OCI-LY3 (cell line): Measurements from ENCODE around the gene TRMT10A.

Experiments
- H2AFZ ChIP-seq: fragments of 200-600, 300-600 bp; shearing (Covaris generic); 2 replicates; pipeline ENCODE4 v1.6.0; 2014; ENCODE audit warnings: antibody characterized with exemption, low read depth, low read length
- H3K27ac ChIP-seq: fragments of 200-600, 300-600 bp; sonication (generic); 2 replicates; pipeline ENCODE4 v1.5.1; 2014; ENCODE audit warnings: mild to moderate bottlenecking, low read length, moderate library complexity, mixed read lengths
- H3K27me3 ChIP-seq: fragments of 200-600, 300-600 bp; sonication (generic); 2 replicates; pipeline ENCODE4 v1.6.1; 2014; ENCODE audit warnings: low read depth, low read length, mixed read lengths
- H3K36me3 ChIP-seq: fragments of 200-600, 300-600 bp; sonication (generic); replicated peaks from 2 replicates; pipeline ENCODE3; 2014; ENCODE audit warnings: low read depth, low read length, mixed read lengths
- H3K4me1 ChIP-seq: fragments of 300-600, 200-600 bp; sonication (generic); 2 replicates; pipeline ENCODE4 v1.6.1; 2014; ENCODE audit warnings: low read length, mixed read lengths
- H3K4me2 ChIP-seq: fragments of 200-600, 300-600 bp; sonication (generic); 2 replicates; pipeline ENCODE4 v1.6.1; 2014; ENCODE audit warnings: low read length, mixed read lengths
- H3K4me3 ChIP-seq: fragments of 300-600, 200-600 bp; sonication (generic); 2 replicates; pipeline ENCODE4 v1.5.1; 2014; ENCODE audit warnings: antibody characterized with exemption, mild to moderate bottlenecking, low read length, moderate library complexity
- H3K79me2 ChIP-seq: fragments of 300-600, 200-600 bp; shearing (Covaris generic); 2 replicates; pipeline ENCODE4 v1.6.1; 2014; ENCODE audit warnings: mild to moderate bottlenecking, low read length, mixed read lengths
- H3K9ac ChIP-seq: fragments of 300-600, 200-600 bp; shearing (Covaris generic); 2 replicates; pipeline ENCODE4 v1.6.0; 2014; ENCODE audit warnings: mild to moderate bottlenecking, low read length, moderate library complexity
- H3K9me3 ChIP-seq: fragments of 200-600, 300-600 bp; shearing (Covaris generic); 2 replicates; pipeline ENCODE4 v1.6.1; 2014; ENCODE audit warnings: low read length, mixed read lengths; ENCODE audit not compliant: insufficient read depth
- H4K20me1 ChIP-seq: fragments of 200-600, 300-600 bp; sonication (generic); 2 replicates; pipeline ENCODE4 v1.6.1; 2016; ENCODE audit warnings: low read length, mixed read lengths; ENCODE audit not compliant: insufficient read depth
- CTCF ChIP-seq: fragments of 200-600, 300-600 bp; sonication (generic); IDR thresholded peaks from 2 replicates; pipeline ENCODE4 v1.5.1; 2014; ENCODE audit warnings: antibody characterized with exemption, low read length, low read depth
- EZH2phosphoT487 ChIP-seq: fragments of 200-600 bp; shearing (Covaris generic); IDR thresholded peaks from 2 replicates; pipeline ENCODE4 v1.6.1; 2018; ENCODE audit warnings: antibody characterized with exemption, mixed run types, low read depth

The TRMT10A gene

DNA sequence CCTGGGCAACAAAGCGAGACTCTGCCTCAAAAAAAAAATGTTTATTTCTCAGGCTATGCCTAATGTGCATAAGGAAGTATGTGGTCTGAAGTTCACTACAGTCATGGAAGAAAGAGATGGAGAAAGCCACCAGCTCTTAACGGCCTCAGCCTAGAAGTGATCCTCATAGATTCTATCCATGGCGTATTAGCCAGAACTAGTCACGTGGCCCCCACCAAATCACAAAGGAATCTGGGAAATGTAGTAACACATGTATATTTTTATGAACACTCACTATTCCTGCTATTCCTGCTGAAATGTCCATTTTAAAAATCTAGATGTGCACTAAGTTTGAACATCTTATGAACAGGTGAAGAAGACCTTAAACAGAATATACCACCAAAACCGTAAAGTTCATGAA lies 44.6 kb upstream of the TRMT10A start:
- Histone ChIP-seq H3K9me3 (no peaks in the 10 kb centered on the region), H3K27me3 (no peaks in the 10 kb centered on the region), H3K36me3 (no peaks in the 10 kb centered on the region), H2AFZ (no peak overlapping the region), H3K4me2 (no peak overlapping the region), H3K79me2 (no peaks in the 10 kb centered on the region), H3K4me1 (no peaks in the 10 kb centered on the region), H3K9ac (no peak overlapping the region), H3K4me3 (no peak overlapping the region), H4K20me1 (no peaks in the 10 kb centered on the region), H3K27ac (no peak overlapping the region)
- TF ChIP-seq EZH2phosphoT487: no peak
- no peak for TF ChIP-seq CTCF

GRCh38 chr4:99606716-99607115 lies 42.9 kb upstream of the TRMT10A start:
- Histone ChIP-seq H4K20me1 (no peaks in the 10 kb centered on the region), H3K4me1 (no peaks in the 10 kb centered on the region), H3K9me3 (no peaks in the 10 kb centered on the region)

DNA sequence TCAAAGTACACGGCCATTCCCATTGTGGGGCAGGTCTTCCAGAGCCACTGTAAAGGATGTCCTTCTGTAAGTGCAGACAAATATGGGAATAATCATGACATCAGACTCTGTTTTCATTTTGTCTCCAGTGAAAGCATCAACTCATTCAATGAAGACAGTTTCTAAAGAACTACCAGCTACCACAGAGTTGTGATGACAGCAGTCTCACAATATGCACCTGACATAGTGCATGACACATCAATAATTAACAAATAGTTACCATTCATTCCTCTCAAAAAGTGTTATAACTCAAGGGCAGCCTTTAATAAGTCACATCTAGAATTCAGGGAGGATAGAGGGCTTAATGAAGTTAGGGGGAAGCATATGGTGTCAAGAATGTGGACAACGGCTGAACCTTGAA lies 31.0 kb upstream of the TRMT10A start:
- no peak overlapping the region for H3K9ac ChIP-seq
- no peak overlapping the region for H3K4me3 ChIP-seq
- no peak overlapping the region for H2AFZ ChIP-seq
- H3K27me3 ChIP-seq: no peaks in the 10 kb centered on the region
- no peaks in the 10 kb centered on the region for H3K36me3 ChIP-seq
- no peaks in the 10 kb centered on the region for H3K9me3 ChIP-seq
- no peaks in the 10 kb centered on the region for H3K79me2 ChIP-seq
- H3K4me2 ChIP-seq: no peak overlapping the region
- peaks cover 4% of the 10 kb centered on the region; the same call in 1 of the 2 replicates for H3K4me1 ChIP-seq
- H4K20me1 ChIP-seq: no peaks in the 10 kb centered on the region
- H3K27ac ChIP-seq: no peak overlapping the region
- TF ChIP-seq CTCF: no peak
- no peak for TF ChIP-seq EZH2phosphoT487

More at GRCh38 chr4:99606716-99607115, 42.9 kb upstream of the TRMT10A start:
- H3K4me3 ChIP-seq: no peak overlapping the region
- H3K27me3 ChIP-seq: no peaks in the 10 kb centered on the region
- H3K36me3 ChIP-seq: no peaks in the 10 kb centered on the region
- H2AFZ ChIP-seq: no peak overlapping the region
- no peak overlapping the region for H3K27ac ChIP-seq
- TF ChIP-seq CTCF (no peak), EZH2phosphoT487 (no peak)
- H3K79me2 ChIP-seq: no peaks in the 10 kb centered on the region
- H3K4me2 ChIP-seq: no peak overlapping the region
- H3K9ac ChIP-seq: no peak overlapping the region

GRCh38 chr4:99593781-99594641 lies 30.2 kb upstream of the TRMT10A start:
- no peaks in the 10 kb centered on the region for H3K9me3 ChIP-seq
- no peaks in the 10 kb centered on the region for H3K27me3 ChIP-seq
- no peak for TF ChIP-seq EZH2phosphoT487
- no peak for TF ChIP-seq CTCF
- no peaks in the 10 kb centered on the region for H4K20me1 ChIP-seq
- peak overlapping the region; percentile 9; the same call in 1 of the 2 replicates for H3K4me2 ChIP-seq
- no peak overlapping the region for H3K4me3 ChIP-seq
- H3K4me1 ChIP-seq: peaks cover 4% of the 10 kb centered on the region; the same call in 1 of the 2 replicates
- H3K36me3 ChIP-seq: no peaks in the 10 kb centered on the region
- H3K9ac ChIP-seq: no peak overlapping the region
- H3K79me2 ChIP-seq: no peaks in the 10 kb centered on the region
- H3K27ac ChIP-seq: no peak overlapping the region
- 0 out of 2 replicates have a peak overlapping the region, but pooled peaks have one; percentile 32 for H2AFZ ChIP-seq
